ENCODE data around the gene EMP1.

The EMP1 gene

GRCh38 chr12:13167906-13168305, 28.6 kb upstream of the EMP1 start:
- H3K4me3 ChIP-seq (replicated peaks; ENCODE audit: low read depth, low read length): no peak overlapping the region
- DNase-seq (ENCODE audit: extremely low read depth, insufficient read length): no peak
- TF ChIP-seq CTCF (IDR thresholded peaks at IDR 0.05; ENCODE audit: insufficient read depth, low read length, poor library complexity, severe bottlenecking): no peak
- peaks cover 2% of the 10 kb centered on the region for H3K27me3 ChIP-seq (replicated peaks; ENCODE audit: control insufficient read depth, insufficient read depth, low read length)
- H3K36me3 ChIP-seq (ENCODE audit: control insufficient read depth, insufficient read depth, low read length): no peaks in the 10 kb centered on the region

- no peak for DNase-seq (ENCODE audit: extremely low read depth, insufficient read length)
- no peak for TF ChIP-seq CTCF (IDR thresholded peaks at IDR 0.05; ENCODE audit: insufficient read depth, low read length, poor library complexity, severe bottlenecking)
- peaks cover 2% of the 10 kb centered on the region for H3K27me3 ChIP-seq (replicated peaks; ENCODE audit: control insufficient read depth, insufficient read depth, low read length)
- no peaks in the 10 kb centered on the region for H3K36me3 ChIP-seq (ENCODE audit: control insufficient read depth, insufficient read depth, low read length)
- no peak overlapping the region for H3K4me3 ChIP-seq (replicated peaks; ENCODE audit: low read depth, low read length)
Observed at GRCh38 chr12:13169272-13169671, 27.3 kb upstream of the EMP1 start.

- Histone ChIP-seq H3K36me3 (ENCODE audit: control insufficient read depth, insufficient read depth, low read length) (no peaks in the 10 kb centered on the region), H3K27me3 (replicated peaks; ENCODE audit: control insufficient read depth, insufficient read depth, low read length) (peaks cover 2% of the 10 kb centered on the region), H3K4me3 (replicated peaks; ENCODE audit: low read depth, low read length) (no peak overlapping the region)
- TF ChIP-seq CTCF (IDR thresholded peaks at IDR 0.05; ENCODE audit: insufficient read depth, low read length, poor library complexity, severe bottlenecking): no peak
- DNase-seq (ENCODE audit: extremely low read depth, insufficient read length): no peak
Observed at GRCh38 chr12:13170892-13171490, 25.5 kb upstream of the EMP1 start.

- no peak for TF ChIP-seq CTCF (IDR thresholded peaks at IDR 0.05; ENCODE audit: insufficient read depth, low read length, poor library complexity, severe bottlenecking)
- Histone ChIP-seq H3K27me3 (replicated peaks; ENCODE audit: control insufficient read depth, insufficient read depth, low read length) (peaks cover 2% of the 10 kb centered on the region), H3K4me3 (replicated peaks; ENCODE audit: low read depth, low read length) (peak overlapping the region; percentile 32; the same call in 1 of the 2 replicates), H3K36me3 (ENCODE audit: control insufficient read depth, insufficient read depth, low read length) (no peaks in the 10 kb centered on the region)
- peak; percentile 19 for DNase-seq (ENCODE audit: extremely low read depth, insufficient read length)
Observed at GRCh38 chr12:13171921-13172859, 24.3 kb upstream of the EMP1 start.

GRCh38 chr12:13173012-13173932, 23.3 kb upstream of the EMP1 start:
- Histone ChIP-seq H3K36me3 (ENCODE audit: control insufficient read depth, insufficient read depth, low read length) (no peaks in the 10 kb centered on the region), H3K27me3 (replicated peaks; ENCODE audit: control insufficient read depth, insufficient read depth, low read length) (peaks cover 2% of the 10 kb centered on the region), H3K4me3 (replicated peaks; ENCODE audit: low read depth, low read length) (no peak overlapping the region)
- TF ChIP-seq CTCF (IDR thresholded peaks at IDR 0.05; ENCODE audit: insufficient read depth, low read length, poor library complexity, severe bottlenecking): no peak
- DNase-seq (ENCODE audit: extremely low read depth, insufficient read length): peak; percentile 73
